Measurements from ENCODE around the gene WWC1. TPM values are rescaled to one million over a fixed set of nuclear protein-coding genes. Genes with fewer than 3 reads are reported as not detected.

WWC1 gene
- total RNA-seq, 2 donors from 2014 or later = 18.7 to 38.3 TPM

DNA sequence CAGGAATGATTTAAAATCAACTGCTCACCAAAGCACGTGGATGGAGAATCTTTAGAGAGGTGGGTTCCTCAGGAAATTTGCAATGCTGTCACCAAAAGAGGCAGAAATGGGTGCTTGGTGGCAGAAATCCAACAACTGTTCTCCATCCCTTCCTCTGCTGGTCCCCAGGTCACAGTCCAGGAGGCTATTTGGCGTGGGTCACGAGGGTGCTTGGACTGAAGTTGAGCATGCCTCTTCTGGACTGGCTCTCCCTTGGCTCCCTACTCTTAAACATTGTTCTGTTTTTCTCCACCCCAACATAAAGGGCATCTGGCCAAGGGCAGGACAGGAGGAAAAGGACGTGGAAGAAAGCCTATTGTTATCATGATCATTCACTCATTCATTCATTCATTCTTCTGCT lies 58.9 kb downstream of the WWC1 start:
- intact Hi-C loops (cut with DNase I, micrococcal nuclease) = no loop called here
- DNase-seq (no peak), ATAC-seq (no peak)

DNA sequence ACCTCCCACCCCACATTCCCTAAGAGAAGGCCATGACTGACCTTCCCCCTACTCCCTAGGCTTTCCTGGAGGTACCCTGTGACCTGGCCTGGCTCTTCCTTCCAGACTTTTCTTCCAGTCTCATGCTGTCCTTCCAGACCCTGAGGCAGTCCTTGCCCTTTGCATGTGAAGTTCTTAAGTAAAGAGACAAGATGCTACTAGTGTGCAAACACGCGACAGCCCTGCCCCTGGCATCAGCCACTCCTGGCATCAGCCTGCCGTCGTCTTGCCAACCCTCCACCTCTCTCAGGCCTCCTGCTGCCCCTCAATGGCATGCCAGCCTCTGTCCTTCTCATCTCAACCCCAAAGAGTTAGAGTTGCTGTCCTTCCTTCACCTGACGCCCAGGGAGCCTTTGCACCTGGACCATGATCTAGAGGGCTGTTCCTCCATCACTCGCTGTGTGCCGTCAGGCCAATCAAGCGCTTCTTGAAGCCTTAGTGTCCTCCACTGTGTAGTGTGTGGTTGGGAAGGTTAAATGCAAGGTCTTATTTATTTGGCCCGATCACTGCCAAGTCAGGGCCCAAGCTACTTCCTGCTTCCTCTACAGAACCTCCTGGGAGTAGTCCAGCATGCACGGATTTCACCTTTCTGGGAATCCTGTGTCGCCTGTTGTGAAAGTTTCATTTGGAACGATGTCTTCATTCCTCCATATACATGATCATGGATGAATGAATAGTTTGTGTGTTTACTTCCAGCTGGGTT lies 61.9 kb downstream of the WWC1 start:
- intact Hi-C loops (cut with DNase I, micrococcal nuclease) = no loop called here
- ATAC-seq (peak; percentile 96), DNase-seq (no peak)

DNA sequence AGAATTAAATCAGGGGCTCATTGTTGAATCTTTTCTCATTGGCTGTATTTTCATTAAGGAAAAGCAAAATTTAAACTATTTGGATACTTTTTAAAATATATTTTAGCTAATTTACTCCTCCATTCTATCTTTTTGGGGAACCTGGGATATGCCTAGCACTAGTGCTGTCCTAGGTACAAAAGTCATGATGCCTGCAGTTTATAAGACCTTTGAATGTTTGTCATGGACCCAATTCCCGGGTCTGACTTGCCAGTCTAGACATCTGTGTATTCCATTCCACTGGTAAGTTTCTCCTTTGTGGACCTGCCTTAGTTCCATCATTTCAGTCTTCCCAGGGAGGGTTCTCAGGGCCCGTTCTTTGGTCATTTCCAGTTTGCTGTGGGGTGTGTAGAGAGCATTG lies 63.0 kb downstream of the WWC1 start:
- DNase-seq (no peak), ATAC-seq (no peak)
- intact Hi-C loops (cut with DNase I, micrococcal nuclease) = no loop called here

DNA sequence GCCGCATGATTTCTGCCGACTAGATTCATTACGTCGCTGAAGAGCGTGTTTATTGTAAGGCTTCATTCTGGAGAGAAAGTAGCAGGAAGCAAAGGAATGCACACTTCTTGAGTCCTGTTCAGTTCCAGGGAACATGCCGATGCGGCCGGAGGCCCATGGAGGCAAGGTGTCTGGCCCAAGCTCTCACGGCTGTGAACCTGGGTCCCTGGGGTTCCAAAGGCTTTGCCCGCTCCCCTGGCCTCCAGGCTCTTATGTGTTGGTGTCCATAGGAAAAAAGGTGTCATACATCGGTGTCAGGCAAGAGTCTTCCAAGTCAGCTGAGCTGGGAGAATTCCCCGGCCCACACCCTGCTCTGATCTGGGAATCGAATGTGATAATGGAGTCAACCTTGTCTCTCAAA lies 64.7 kb downstream of the WWC1 start:
- DNase-seq (no peak), ATAC-seq (no peak)
- intact Hi-C loops (cut with DNase I, micrococcal nuclease) = no loop called here

DNA sequence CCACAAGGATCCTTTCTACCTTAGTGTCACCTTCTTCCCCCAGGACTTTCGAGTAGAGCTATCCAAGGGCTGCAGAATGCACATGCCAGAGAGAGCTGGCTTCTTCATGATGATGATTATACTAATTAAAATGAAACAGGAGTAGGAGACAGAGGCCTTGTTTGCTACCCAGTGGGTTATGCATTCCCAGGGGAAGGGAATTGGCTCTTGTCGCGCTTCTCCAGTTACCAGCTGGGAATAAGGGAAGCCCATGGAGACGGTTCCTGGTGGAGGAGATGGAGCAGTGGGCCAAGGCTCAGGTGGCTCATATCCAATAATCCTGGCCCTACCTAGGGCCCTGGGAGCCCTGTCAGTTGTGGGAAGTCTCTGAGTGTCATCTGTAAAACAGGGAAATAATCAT lies 65.1 kb downstream of the WWC1 start:
- intact Hi-C loops (cut with DNase I, micrococcal nuclease) = no loop called here
- ATAC-seq = no peak
- no peak for DNase-seq

DNA sequence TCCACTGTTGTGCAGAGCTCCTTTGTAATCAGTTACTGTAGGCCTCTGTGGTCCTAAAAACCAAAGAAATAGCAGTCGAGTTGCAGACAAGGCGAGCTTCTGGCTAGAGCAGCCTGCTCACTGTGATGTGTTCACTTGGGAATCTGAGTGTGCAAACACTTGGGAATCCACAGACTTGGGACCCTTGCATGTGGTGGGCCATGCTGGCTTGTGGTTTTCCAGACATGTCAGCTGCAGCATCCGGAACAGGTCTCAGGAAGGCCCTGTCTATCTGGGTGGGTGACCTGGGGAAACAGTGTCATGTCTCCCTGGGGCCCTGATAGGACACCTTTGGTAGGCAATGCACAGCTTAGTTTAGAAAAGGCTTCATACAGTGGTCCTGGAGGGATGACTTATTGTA lies 66.4 kb downstream of the WWC1 start:
- no peak for DNase-seq

DNA sequence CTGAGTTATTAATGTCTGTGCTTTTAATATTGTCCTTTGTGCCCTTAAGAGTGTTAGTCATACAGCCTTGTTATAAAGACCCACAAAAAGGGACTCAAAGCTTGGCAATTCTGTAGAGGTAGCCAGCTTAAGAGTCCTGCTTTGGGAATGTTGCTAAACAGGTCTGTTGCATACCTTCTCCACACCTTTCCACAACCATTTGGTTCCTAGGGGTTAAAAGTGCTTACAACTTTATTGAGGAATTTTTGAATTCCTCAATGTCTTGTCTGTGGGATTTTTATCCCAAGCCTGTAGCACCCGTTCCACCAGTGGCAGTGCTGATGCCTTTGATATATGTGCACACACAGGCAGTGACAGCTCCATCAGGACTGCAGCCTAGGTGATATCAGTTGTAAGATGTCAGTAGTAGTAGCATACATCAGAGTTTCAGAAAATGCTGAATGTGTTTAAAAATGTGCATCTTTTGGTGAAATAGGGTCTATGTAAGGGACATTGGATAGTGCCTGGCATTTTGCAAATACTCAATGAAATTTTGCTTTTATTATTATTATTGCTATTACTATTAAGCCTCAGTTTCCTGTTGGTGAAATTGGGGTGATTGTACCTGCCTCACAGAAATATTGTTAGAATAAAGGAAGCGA lies 68.5 kb downstream of the WWC1 start:
- intact Hi-C loops (cut with DNase I, micrococcal nuclease) = no loop called here
- DNase-seq = no peak
- ATAC-seq = no peak

More for the DNA sequence above, 66.4 kb downstream of the WWC1 start:
- no peak for ATAC-seq
- intact Hi-C loops (cut with DNase I, micrococcal nuclease) = no loop called here

DNA sequence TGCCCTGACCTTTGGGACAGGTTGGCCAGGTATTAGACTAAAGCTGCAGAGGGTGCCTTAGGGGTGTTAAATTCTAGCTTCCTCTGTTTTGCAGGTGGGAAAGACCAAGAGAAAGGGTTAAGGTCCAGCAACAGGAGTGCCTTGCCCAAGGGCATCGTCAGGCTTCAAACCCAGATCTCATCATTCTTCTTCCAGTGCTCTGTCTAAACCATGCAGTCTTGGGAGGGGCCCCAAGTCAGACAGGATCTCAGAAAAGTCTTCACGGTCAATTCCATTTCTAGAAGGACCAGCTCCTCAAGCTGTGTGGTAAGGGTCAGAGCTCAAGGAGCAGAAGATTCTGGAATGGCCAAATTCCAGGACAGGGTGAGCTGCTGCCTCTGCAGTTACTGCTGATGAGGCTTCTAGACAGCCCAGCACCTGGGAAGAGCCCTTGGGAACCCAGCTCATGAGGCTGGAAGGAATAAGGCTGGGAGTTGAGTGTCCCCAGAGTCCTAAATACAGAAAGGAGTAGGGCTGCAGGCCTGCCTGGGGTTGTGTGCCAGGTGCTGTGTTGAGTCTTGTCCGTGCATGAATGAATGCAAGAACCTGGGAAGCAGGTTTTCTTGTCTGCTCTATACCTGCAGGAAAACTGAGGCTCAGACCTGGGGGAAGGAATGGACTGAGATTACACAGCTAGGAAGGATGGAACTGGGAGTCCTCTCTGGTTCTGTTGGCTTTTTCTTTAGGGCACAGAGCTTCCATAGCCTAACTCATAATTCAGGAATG lies 69.3 kb downstream of the WWC1 start:
- DNase-seq = no peak
- intact Hi-C loops (cut with DNase I, micrococcal nuclease) = no loop called here
- no peak for ATAC-seq

DNA sequence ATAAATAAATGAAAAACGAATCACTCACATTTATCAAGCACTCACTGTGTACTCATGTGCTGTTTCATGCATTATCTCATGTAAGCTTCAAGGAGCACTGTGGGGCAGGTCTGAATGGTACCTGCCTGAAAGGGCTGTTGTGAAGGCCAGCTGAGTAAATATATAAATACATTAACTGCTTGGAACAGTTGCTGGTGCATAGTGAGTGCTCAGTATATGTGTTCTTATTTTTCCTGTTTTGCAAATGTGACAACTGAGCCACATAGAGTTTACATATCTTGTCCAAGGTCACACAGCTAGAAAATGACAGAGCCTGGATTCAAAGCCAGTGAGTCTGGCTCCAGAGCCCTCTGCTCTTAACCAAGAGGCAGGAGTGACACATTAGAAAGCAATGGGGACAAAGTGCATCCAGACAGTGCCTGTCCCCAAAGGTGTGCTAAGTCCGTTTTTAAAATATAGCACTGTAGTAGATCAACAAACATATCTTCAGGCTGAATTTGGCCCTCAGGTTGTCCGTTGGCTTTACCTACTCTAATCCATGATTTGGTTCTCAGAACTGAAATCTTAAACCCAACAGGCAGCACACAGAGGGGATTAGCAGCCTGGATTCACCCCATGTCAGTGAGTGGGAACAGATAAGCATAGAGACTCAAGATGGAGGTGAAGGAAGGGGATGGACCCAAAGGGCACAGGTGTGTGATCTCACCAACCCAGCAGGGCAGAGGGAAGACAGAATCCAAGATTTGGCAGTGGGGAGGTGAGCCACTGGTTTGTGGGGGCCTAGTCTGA lies 70.8 kb downstream of the WWC1 start:
- intact Hi-C loops (cut with DNase I, micrococcal nuclease) = no loop called here
- DNase-seq (no peak), ATAC-seq (peak; percentile 77)

DNA sequence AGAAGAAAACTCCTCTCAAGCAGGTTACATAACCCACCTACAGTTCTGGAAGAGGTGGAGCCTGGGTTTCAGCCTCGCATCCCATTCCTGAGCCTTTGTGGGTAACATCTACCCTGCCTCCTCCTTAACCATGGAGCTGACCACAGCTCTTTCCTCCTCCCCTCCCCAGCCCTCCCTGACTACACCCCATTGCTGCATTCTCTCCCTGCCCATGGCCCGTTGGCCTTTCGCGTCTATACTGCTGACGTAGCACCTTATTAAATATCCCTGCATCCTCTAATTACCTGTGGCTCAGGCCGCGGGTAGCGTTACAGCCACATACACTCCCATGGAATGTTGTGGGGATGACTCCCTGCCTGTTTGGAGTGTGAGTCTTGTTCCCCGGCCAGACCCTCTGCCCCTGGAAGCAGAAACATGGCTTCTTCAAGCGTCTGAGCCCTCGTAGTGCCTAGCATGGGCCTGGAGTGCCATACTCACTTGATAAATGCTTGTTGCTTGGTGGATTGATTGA lies 72.8 kb downstream of the WWC1 start:
- no peak for DNase-seq
- no peak for ATAC-seq
- intact Hi-C loops (cut with DNase I, micrococcal nuclease) = no loop called here

DNA sequence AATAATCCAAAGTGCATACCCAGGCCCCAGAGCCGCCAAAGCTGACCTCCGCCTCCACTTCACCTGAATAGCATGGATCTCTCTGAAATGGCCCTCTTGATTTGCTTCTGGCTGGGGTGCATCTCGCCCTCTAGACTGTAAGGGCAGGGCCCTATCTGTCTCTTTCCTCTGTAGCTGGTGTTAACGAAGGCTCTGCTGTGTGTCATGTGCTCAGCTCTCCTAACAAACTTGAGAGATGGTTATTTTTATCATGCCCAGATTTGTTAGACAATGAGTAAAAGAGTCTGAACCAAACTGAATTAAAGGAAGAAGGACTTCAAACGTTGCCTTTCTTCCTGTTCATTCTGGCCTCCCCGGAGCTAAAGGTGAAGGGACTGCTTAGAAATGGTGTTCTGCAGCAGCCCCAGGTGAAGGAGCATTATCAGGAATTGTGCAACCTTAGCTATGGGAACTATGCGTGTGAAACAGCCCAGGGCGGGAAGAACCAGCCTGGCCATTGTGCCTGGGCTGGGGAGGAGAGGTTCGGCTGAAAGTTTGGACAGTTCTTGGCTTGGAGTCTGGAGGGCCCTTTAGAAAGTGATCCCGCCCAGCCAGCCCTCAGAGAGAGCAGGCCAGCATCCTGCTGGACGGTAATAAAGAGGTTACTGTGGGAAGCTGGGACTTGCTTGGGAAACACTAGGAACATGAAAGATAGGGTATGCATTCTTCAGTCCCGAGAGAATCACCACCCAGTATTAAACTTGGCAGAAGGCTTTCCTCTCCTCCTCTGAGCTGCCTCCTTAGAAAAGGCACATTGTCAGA lies 73.5 kb downstream of the WWC1 start:
- ATAC-seq = peak; percentile 19
- intact Hi-C loops (cut with DNase I, micrococcal nuclease) = no loop called here
- no peak for DNase-seq

DNA sequence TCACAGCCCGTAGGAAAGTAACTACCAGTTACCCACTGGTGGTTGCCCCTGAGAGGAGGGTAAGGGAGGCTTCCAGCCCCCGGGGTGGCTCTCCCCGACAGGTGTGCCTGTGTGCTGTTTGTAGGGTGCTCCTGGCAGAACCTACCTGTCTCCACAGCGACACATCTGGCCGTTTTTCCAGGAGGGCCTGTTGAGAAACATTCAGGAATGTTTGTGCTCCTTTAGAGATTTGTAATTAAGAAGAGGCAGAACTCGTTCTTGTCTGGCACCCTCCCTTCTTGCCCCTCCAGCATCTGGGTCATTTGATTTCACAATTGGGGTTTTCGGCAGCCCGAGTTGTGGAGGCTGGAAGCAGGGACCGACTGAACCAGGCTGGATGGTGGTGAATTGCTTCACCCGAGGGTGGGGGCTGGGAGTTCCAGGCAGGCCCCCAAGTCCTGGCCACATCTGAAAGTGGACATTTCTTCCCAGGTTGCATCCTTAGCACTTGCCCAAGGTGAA lies 74.2 kb downstream of the WWC1 start:
- DNase-seq (peak; percentile 64 to 76), ATAC-seq (peak; percentile 71)
- intact Hi-C loops (cut with DNase I, micrococcal nuclease) = no loop called here

DNA sequence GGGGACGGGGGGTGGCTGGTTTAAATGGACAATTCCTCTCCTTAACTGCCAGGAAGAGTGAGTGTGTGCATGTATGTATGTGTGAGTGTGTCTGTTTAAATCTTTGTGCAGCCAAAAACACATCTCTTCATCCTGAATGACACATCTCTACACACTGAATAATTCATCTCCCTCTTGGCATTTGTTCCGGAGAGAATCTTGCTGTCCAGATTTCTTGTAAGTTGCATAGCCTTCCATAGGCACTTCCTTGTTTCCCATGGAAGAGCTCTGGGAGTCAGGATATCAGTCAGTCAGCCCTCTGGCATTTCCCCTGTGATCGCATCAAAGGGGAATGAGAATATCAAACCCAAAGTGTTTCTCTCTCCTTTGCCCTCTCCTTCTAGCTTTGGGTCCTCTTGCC lies 74.7 kb downstream of the WWC1 start:
- DNase-seq (no peak), ATAC-seq (no peak)
- intact Hi-C loops (cut with DNase I, micrococcal nuclease) = no loop called here

DNA sequence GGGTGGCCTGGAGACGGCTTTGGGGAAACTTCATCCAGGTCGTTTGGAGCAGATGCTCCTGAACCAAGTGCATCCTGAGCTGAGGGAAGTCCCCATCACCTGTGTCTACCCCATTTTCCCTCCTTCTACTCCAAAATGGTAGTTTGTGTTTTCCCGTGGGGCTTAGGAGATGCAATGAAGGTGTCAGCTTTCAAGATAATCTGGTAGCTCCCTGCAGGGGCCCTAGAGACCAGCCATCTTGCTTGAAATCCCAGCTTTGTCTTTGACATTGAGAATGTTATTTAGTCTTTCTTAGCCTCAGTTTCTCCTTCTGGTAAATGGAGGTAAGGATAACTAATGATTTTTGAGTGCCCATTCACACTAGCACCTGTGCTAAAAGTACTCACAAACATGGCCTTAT lies 77.4 kb downstream of the WWC1 start:
- no peak for DNase-seq
- no peak for ATAC-seq
- intact Hi-C loops (cut with DNase I, micrococcal nuclease) = no loop called here

DNA sequence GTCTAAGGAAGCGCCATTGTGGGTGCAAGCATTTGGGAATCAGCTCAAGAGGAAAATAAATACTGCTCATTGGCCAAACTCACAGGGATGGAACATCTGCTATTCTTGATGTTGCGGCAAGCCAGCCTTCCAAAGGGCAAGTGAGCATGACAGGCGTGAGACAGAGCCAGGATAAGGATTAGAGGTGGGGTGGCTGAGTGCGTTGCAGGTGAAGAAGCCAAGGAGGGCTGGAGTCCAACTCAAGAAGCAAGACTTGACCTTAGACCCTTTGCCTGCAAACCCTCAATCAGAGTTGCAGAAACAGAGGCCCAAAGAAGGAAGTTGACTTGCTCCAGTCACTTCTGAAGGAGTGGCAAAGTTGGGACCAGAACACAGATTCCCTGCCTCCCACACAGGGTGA lies 79.4 kb downstream of the WWC1 start:
- DNase-seq (no peak), ATAC-seq (peak; percentile 51)
- intact Hi-C loops (cut with DNase I, micrococcal nuclease) = no loop called here

DNA sequence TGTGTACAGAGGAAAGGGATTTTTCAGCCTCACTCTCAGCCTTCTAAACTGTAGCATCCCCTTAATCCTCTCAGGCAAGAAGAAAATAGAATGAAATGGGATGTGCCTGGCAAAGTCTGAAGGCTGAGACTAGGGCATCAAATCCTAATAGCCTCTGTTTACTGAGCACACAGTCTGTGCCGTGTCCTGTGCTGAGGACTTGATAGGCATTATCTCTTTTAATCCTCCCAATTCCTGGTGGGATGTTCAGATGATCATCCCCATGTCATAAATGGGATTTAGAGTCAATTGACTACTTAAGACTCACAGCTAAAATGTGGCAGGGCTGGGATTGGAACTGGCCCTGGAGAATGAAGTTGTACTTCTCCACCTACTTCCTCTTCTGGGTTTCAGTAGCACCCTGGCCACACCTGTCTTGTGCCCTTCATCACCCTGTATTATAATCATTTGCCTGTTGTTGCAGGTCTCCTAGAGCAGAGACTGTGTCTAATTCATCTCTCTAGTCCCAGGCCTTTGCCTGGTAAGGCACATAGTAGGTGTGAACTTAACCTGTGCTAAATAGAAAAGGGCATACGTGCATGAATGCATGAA lies 81.0 kb downstream of the WWC1 start:
- DNase-seq (no peak), ATAC-seq (no peak)
- intact Hi-C loops (cut with DNase I, micrococcal nuclease) = no loop called here

DNA sequence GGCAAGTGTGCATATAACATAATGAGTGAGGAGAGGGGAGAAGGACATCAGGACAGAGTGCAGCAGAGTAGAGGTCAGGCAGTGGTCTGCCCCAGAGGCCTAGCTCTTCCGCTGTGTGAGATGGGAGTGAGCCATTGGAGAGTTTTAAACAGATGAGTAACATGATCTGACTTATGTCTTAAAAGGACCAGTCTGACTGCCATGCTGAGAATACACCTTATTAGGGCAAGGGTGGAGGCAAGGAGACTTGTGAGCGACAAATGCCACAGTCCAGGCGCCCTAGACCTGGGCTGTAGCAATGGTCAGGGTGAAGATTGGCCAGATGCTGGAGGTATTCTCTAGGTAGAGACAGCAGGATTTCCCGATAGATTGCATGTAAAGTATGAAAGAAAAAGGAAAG lies 83.1 kb downstream of the WWC1 start:
- intact Hi-C loops (cut with DNase I, micrococcal nuclease) = no loop called here
- DNase-seq (no peak), ATAC-seq (no peak)

DNA sequence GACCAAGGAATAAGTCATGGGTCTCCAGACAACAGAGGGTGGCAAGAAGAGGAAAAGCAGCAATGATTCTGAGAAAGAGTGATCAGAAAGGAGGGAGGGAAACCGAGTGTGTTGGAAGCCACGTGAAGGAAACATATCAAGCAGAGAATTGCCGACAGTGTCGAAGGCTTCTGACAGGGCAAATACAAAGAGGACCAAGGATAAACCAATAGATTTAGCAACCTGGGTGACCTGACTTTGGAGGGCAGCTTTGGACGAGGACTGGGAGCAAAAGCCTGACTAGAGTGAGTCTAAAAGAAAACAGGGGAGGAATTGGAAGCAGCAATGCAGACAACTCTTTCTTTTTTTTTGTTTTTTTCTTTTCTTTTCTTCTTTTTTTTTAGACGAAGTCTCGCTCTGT lies 83.8 kb downstream of the WWC1 start:
- ATAC-seq = no peak

More for the DNA sequence above, 83.8 kb downstream of the WWC1 start:
- intact Hi-C loops (cut with DNase I, micrococcal nuclease) = no loop called here
- DNase-seq = no peak
